Liver (tissue), 2 donors: ENCODE measurements around the gene PAQR4.

Experiments used
- TAF1 ChIP-seq: conservative IDR thresholded peaks from 2 replicates; pipeline ENCODE4 v1.6.1; 2016; ENCODE audit warnings: antibody characterized with exemption, mild to moderate bottlenecking
- YY1 ChIP-seq: IDR thresholded peaks from 2 replicates; pipeline ENCODE4 v1.6.1; 2016; ENCODE audit warnings: antibody characterized with exemption, mild to moderate bottlenecking
- donor health status: healthy.

GRCh38 chr16:2955779-2956578 is 13.2 kb upstream of the PAQR4 start:
- TF ChIP-seq YY1 (no peak), TAF1 (no peak)
